Measurements from ENCODE around the gene THSD4. TPM values are rescaled to one million over a fixed set of nuclear protein-coding genes. Genes with fewer than 3 reads are reported as not detected.

The THSD4 gene
- total RNA-seq, 1 experiment from 2014 or later, result 65.4 TPM

DNA sequence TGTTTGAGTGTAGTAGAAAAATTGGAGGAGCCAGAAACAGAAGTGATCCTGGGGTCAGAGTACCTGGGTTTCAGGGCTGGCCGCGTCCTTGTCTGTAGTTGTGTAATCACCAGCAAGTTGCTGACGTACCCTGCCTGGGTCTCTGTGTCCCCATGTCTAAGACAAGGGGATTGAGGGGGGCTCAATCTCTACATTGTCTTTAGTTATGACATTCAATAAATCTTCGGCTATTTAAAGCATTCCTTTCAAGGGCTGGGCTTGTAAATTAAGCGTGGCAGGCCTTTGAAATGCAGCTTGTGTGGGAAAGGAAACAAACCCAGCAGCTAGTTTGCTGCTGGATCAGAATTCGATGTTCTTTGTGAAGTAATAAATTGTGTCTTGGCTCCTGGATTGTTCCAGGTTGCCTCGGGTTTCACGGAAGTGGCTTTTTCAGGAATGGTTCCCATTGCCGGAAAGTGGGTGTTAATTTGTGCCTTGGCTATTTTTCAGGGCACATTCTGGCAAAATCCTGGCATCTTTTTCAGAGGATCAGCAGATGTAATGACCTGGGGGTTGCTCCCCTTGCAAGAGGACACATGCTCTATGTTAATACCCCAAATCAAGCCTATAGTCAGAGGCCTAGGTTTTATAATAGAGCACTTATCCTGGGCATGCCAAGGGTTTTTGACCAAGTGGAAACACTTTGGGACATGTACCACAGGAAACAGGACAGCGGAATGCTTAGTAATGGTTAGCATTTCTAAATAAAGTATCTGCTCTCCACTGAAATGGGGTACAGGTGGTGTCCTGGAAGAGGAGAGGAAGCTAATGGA lies 400.3 kb downstream of the THSD4 start:
- no TSS peak for BruUV-seq (replicated peaks)
- CTCF ChIA-PET, result no interaction called here

GRCh38 chr15:71517751-71518150 lies 402.5 kb downstream of the THSD4 start:
- ATAC-seq (no peak), DNase-seq (ENCODE audit: low read depth, low spot score) (no peak)
- CTCF ChIA-PET, result no interaction called here
- no peaks in the 10 kb centered on the region for H3K9me3 ChIP-seq (ENCODE audit: control insufficient read depth, insufficient read depth, low read depth, low read length)
- H3K27ac ChIP-seq (ENCODE audit: low read length), result no peak overlapping the region
- H3K36me3 ChIP-seq (ENCODE audit: control insufficient read depth, insufficient read depth, low read length), result no peaks in the 10 kb centered on the region
- BruUV-seq (replicated peaks), result no TSS peak
- H3K4me1 ChIP-seq (ENCODE audit: control insufficient read depth, insufficient read depth, low read length), result no peaks in the 10 kb centered on the region
- TF ChIP-seq POLR2AphosphoS5 (IDR thresholded peaks at IDR 0.05; ENCODE audit: low read depth, low read length), result no peak
- TF ChIP-seq, protein P1, sequence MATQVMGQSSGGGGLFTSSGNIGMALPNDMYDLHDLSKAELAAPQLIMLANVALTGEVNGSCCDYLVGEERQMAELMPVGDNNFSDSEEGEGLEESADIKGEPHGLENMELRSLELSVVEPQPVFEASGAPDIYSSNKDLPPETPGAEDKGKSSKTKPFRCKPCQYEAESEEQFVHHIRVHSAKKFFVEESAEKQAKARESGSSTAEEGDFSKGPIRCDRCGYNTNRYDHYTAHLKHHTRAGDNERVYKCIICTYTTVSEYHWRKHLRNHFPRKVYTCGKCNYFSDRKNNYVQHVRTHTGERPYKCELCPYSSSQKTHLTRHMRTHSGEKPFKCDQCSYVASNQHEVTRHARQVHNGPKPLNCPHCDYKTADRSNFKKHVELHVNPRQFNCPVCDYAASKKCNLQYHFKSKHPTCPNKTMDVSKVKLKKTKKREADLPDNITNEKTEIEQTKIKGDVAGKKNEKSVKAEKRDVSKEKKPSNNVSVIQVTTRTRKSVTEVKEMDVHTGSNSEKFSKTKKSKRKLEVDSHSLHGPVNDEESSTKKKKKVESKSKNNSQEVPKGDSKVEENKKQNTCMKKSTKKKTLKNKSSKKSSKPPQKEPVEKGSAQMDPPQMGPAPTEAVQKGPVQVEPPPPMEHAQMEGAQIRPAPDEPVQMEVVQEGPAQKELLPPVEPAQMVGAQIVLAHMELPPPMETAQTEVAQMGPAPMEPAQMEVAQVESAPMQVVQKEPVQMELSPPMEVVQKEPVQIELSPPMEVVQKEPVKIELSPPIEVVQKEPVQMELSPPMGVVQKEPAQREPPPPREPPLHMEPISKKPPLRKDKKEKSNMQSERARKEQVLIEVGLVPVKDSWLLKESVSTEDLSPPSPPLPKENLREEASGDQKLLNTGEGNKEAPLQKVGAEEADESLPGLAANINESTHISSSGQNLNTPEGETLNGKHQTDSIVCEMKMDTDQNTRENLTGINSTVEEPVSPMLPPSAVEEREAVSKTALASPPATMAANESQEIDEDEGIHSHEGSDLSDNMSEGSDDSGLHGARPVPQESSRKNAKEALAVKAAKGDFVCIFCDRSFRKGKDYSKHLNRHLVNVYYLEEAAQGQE (IDR thresholded peaks at IDR 0.05; ENCODE audit: insufficient read depth in 1 of 2, low read depth in 2 of 2, low read length in 1 of 2), result no peak
- TF ChIP-seq SIN3A (IDR thresholded peaks at IDR 0.05; ENCODE audit: borderline replicate concordance, insufficient read depth, low read depth, low read length), result no peak
- no peak for TF ChIP-seq CTCF (IDR thresholded peaks at IDR 0.05)
- no peak for TF ChIP-seq TCF7L2 (IDR thresholded peaks at IDR 0.05; ENCODE audit: low read depth, low read length)
- intact Hi-C loops (cut with micrococcal nuclease; ENCODE audit: unreplicated experiment), result no loop called here
- H3K27me3 ChIP-seq (ENCODE audit: control insufficient read depth, insufficient read depth, low read length), result no peaks in the 10 kb centered on the region
- POLR2A ChIA-PET, result no interaction called here
- in situ Hi-C loops (cut with HindIII; ENCODE audit: low pct_unique_long_range_greater_than_20kb, low sequenced_read_pairs), result no loop called here
- no peak overlapping the region for H3K4me3 ChIP-seq (ENCODE audit: low read depth in 2 of 2, low read length in 2 of 2)

More for the DNA sequence above, 400.3 kb downstream of the THSD4 start:
- POLR2A ChIA-PET, result no interaction called here
- intact Hi-C loops (cut with micrococcal nuclease; ENCODE audit: unreplicated experiment), result no loop called here
- Histone ChIP-seq H3K9me3 (ENCODE audit: control insufficient read depth, insufficient read depth, low read depth, low read length) (no peaks in the 10 kb centered on the region), H3K27me3 (ENCODE audit: control insufficient read depth, insufficient read depth, low read length) (no peaks in the 10 kb centered on the region), H3K4me3 (ENCODE audit: low read depth in 2 of 2, low read length in 2 of 2) (no peak overlapping the region), H3K27ac (ENCODE audit: low read length) (no peak overlapping the region), H3K4me1 (ENCODE audit: control insufficient read depth, insufficient read depth, low read length) (no peaks in the 10 kb centered on the region), H3K36me3 (ENCODE audit: control insufficient read depth, insufficient read depth, low read length) (no peaks in the 10 kb centered on the region)
- no peak for TF ChIP-seq CTCF (IDR thresholded peaks at IDR 0.05)
- TF ChIP-seq SIN3A (IDR thresholded peaks at IDR 0.05; ENCODE audit: borderline replicate concordance, insufficient read depth, low read depth, low read length), result no peak
- TF ChIP-seq TCF7L2 (IDR thresholded peaks at IDR 0.05; ENCODE audit: low read depth, low read length), result no peak
- TF ChIP-seq, protein P1 (IDR thresholded peaks at IDR 0.05; ENCODE audit: insufficient read depth in 1 of 2, low read depth in 2 of 2, low read length in 1 of 2), result no peak
- no peak for TF ChIP-seq POLR2AphosphoS5 (IDR thresholded peaks at IDR 0.05; ENCODE audit: low read depth, low read length)
- ATAC-seq (no peak), DNase-seq (ENCODE audit: low read depth, low spot score) (no peak)
- in situ Hi-C loops (cut with HindIII; ENCODE audit: low pct_unique_long_range_greater_than_20kb, low sequenced_read_pairs), result no loop called here
